GM18861 (cell line): ENCODE measurements around the gene GPATCH11.
A peak's percentile ranks its signal among the peaks of the same experiment; 100 is the strongest.

Experiments used
- ATAC-seq: cut with Tn5 transposase; IDR thresholded peaks from one replicate; pipeline ENCODE4 v1.9.1; 2021; ENCODE audit not compliant: unreplicated experiment

The GPATCH11 gene

GRCh38 chr2:37083873-37084794 lies at the start of gene GPATCH11, which contains the start of gene HEATR5B:
Gene GPATCH11 (plus strand): TSS chr2:37084518. CDS start chr2:37088382, 3,864 bp downstream.
Gene HEATR5B (minus strand): TSS chr2:37084372. CDS start chr2:37083414, 958 bp downstream.
- ATAC-seq = peak; percentile 60

GRCh38 chr2:37037771-37038170 lies 46.5 kb upstream of the GPATCH11 start:
- no peak for ATAC-seq

GRCh38 chr2:37039580-37039979 lies 44.7 kb upstream of the GPATCH11 start:
- ATAC-seq = no peak

- no peak for ATAC-seq
Measured at GRCh38 chr2:37052600-37053332, 31.6 kb upstream of the GPATCH11 start.

- ATAC-seq = no peak
Measured at GRCh38 chr2:37059841-37060240, 24.5 kb upstream of the GPATCH11 start.

- no peak for ATAC-seq
Measured at GRCh38 chr2:37060446-37060845, 23.9 kb upstream of the GPATCH11 start.

GRCh38 chr2:37061013-37061711 lies 23.2 kb upstream of the GPATCH11 start:
- ATAC-seq = no peak

- no peak for ATAC-seq
Measured at GRCh38 chr2:37061776-37062175, 22.5 kb upstream of the GPATCH11 start.

GRCh38 chr2:37068686-37069085 lies 15.6 kb upstream of the GPATCH11 start:
- ATAC-seq = no peak

GRCh38 chr2:37070931-37071330 lies 13.4 kb upstream of the GPATCH11 start:
- no peak for ATAC-seq

GRCh38 chr2:37080266-37080665 lies 4.1 kb upstream of the GPATCH11 start:
- ATAC-seq = no peak

- no peak for ATAC-seq
Measured at GRCh38 chr2:37080689-37081088, 3.6 kb upstream of the GPATCH11 start.

GRCh38 chr2:37084797-37085196 lies 479 bp downstream of the GPATCH11 start:
- no peak for ATAC-seq

GRCh38 chr2:37085731-37086147 lies 1.4 kb downstream of the GPATCH11 start:
- no peak for ATAC-seq

- peak; percentile 79 for ATAC-seq
Measured at GRCh38 chr2:37090019-37090477, 5.7 kb downstream of the GPATCH11 start.

- ATAC-seq = peak; percentile 38
Measured at GRCh38 chr2:37091873-37092272, 7.6 kb downstream of the GPATCH11 start.

- no peak for ATAC-seq
Measured at GRCh38 chr2:37096568-37096967, 12.2 kb downstream of the GPATCH11 start.

GRCh38 chr2:37098416-37099118 lies 14.2 kb downstream of the GPATCH11 start:
- ATAC-seq = no peak

GRCh38 chr2:37100054-37100453 lies 15.7 kb downstream of the GPATCH11 start:
- no peak for ATAC-seq

GRCh38 chr2:37102588-37102987 lies 18.3 kb downstream of the GPATCH11 start:
- ATAC-seq = no peak
